Fibroblast of the aortic adventitia (primary cell): ENCODE measurements around the gene NPBWR2. TPM values are rescaled to one million over a fixed set of nuclear protein-coding genes. Genes with fewer than 3 reads are reported as not detected.

Experiments used
- DNase-seq: peaks from one replicate; pipeline ENCODE4 v3.0.0-alpha.2; 2010; ENCODE audit warnings: low read depth
- H3K4me3 ChIP-seq: 2 replicates; pipeline ENCODE4 v1.5.1; 2011; ENCODE audit warnings: low read depth, mild to moderate bottlenecking, control low read depth, low read length, moderate library complexity
- CTCF ChIP-seq: IDR thresholded peaks from 2 replicates; pipeline ENCODE4 v1.5.1; 2011; ENCODE audit warnings: mild to moderate bottlenecking, low read length, control low read depth, inconsistent platforms; ENCODE audit not compliant: insufficient read depth
- total RNA-seq: library from RNA; depleted of rRNA; stranded (reverse); fragments of >200 nt; gene quantifications from 2 replicates; pipeline ENCODE4 v1.2.3, GENCODE V29; 2012; ENCODE audit warnings: low replicate concordance

The NPBWR2 gene
- total RNA-seq, 1 donor = not detected

- no peak for DNase-seq
- no peak for TF ChIP-seq CTCF
- no peak overlapping the region for H3K4me3 ChIP-seq
Measured at GRCh38 chr20:64100566-64100888, 6.8 kb downstream of the NPBWR2 start.

- H3K4me3 ChIP-seq = no peak overlapping the region
- TF ChIP-seq CTCF = no peak
- no peak for DNase-seq
Measured at GRCh38 chr20:64099880-64100565, 7.3 kb downstream of the NPBWR2 start.

GRCh38 chr20:64099086-64099786, 8.1 kb downstream of the NPBWR2 start:
- no peak for TF ChIP-seq CTCF
- DNase-seq = no peak
- no peak overlapping the region for H3K4me3 ChIP-seq

- no peak overlapping the region for H3K4me3 ChIP-seq
- DNase-seq = no peak
- no peak for TF ChIP-seq CTCF
Measured at GRCh38 chr20:64098471-64099013, 8.8 kb downstream of the NPBWR2 start.

- no peak for TF ChIP-seq CTCF
- H3K4me3 ChIP-seq = no peak overlapping the region
- DNase-seq = no peak
Measured at GRCh38 chr20:64096535-64096934, 10.8 kb downstream of the NPBWR2 start.

GRCh38 chr20:64095927-64096326, 11.4 kb downstream of the NPBWR2 start:
- H3K4me3 ChIP-seq = no peak overlapping the region
- TF ChIP-seq CTCF = no peak
- no peak for DNase-seq
